Measurements from ENCODE around the gene AP2A2.

- TF ChIP-seq GATA2 (IDR thresholded peaks at IDR 0.05; ENCODE audit: low read depth, low read length) (no peak), GATA3 (IDR thresholded peaks at IDR 0.05; ENCODE audit: low read depth, low read length) (no peak)
Observed at GRCh38 chr11:1013631-1013935, 87.9 kb downstream of the AP2A2 start.

Data from SH-SY5Y (cell line).